ENCODE data around the gene RNF113B.

Gene RNF113B

GRCh38 chr13:98176777-98177608 lies at the start of gene RNF113B:
TSS of gene RNF113B (minus strand) at chr13:98177269. CDS start at chr13:98177236, 33 bp downstream.
- DNase-seq (ENCODE audit: low read depth in 3 of 3), result no peak

GRCh38 chr13:98226496-98226895 lies 49.4 kb upstream of the RNF113B start:
- no peak for DNase-seq (ENCODE audit: low read depth in 3 of 3)

- DNase-seq (ENCODE audit: low read depth in 3 of 3), result no peak
Measured at GRCh38 chr13:98225036-98225940, 48.2 kb upstream of the RNF113B start.

DNA sequence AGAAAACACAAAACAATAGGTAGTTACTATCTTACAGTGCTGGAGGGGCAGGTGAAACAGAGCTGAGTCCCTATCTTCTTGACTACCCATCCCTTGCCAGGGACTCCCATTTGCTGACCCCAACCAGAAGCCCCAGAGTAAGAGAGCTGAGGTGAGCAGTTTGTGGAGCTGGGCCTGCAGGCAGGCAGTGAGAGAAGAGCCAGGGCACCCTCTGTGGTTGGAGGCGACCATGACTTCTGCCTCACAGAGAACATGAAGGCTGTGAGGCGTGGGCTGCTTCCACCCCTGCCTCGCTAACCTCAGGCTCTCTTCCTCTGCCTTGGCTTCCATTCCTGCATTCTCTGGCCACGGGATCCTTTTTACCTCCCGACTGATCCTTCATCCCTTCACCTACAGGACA lies 47.5 kb upstream of the RNF113B start:
- DNase-seq (ENCODE audit: low read depth in 3 of 3), result no peak

- no peak for DNase-seq (ENCODE audit: low read depth in 3 of 3)
Measured at GRCh38 chr13:98223741-98224140, 46.7 kb upstream of the RNF113B start.

GRCh38 chr13:98222816-98223215 lies 45.7 kb upstream of the RNF113B start:
- DNase-seq (ENCODE audit: low read depth in 3 of 3), result no peak

GRCh38 chr13:98222081-98222554 lies 45.0 kb upstream of the RNF113B start:
- no peak for DNase-seq (ENCODE audit: low read depth in 3 of 3)

- no peak for DNase-seq (ENCODE audit: low read depth in 3 of 3)
Measured at GRCh38 chr13:98221234-98221633, 44.2 kb upstream of the RNF113B start.

DNA sequence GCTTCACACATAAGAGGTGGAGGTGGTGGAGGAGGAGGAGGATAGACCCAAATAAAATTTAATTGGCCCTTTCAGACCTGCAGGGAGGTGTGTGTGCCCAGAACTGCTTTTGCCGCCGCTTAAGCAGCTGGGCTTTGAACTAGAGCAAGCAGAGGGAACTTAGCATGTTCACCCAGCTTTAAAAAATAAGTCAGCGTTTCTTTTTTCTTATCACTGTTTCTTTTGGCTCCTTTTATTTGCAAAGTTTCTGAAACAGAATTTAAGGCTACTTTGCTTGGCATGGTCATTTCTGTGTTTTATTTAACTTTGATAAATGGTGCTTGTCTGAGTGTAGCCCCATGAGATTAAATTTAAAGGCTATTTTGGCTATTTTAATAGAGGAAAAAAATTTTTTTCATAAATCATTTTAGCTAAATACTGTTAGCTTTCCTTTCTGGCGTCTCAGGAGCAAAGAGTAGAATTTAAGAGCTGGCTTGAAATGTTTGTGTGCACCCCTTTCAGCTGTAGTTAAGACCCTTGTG lies 43.3 kb upstream of the RNF113B start:
- DNase-seq (ENCODE audit: low read depth in 3 of 3), result no peak

- no peak for DNase-seq (ENCODE audit: low read depth in 3 of 3)
Measured at GRCh38 chr13:98219685-98220084, 42.6 kb upstream of the RNF113B start.

DNA sequence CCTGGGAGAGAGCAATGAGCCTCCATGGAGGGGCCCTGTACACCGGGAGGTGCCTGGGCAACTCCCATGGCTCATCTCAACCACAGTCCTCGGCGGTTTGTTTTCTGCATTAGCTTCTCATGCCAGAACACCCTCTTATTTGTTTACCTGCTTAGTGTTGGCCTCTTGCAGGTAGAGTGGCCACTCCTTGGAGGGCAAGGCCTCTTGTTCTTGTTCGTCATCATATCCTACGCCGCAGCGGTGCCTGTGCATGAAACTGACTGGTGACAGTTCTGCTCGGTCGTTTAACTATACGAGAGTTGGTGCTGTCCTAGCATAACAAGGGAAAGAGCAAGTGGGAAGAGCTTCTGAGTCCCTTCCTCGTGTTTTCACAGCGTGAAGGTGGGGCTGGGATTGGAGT lies 40.5 kb upstream of the RNF113B start:
- no peak for DNase-seq (ENCODE audit: low read depth in 3 of 3)

DNA sequence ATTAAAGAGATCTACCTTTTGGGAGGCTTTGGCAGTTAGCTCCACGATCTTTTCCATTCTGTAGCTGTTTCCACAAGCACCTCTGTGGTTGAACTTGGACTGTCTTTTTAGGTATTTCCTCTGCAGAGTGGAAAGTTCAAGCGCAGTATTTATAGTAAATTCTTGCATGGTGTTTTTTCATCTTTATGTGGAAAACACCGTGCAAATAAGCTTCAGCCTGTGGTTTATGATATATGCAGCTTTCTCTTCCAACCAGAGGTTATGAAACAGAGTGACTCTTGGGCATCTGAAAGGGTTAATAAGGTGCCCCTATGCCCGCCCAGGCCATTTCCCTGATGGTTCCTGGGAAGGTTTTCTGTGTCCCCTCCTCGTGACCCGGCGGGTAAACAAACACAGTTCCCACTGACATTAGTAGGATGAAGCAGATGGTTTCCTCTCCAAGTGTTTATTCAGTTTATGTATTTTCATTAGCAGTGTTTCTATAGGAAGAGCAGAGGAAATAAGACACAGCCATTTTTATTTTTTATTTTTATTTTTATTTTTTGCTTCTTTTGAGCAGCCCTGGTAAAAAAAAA lies 39.7 kb upstream of the RNF113B start:
- DNase-seq (ENCODE audit: low read depth in 3 of 3), result no peak

GRCh38 chr13:98216135-98216565 lies 39.1 kb upstream of the RNF113B start:
- DNase-seq (ENCODE audit: low read depth in 3 of 3), result no peak

GRCh38 chr13:98215508-98215907 lies 38.4 kb upstream of the RNF113B start:
- no peak for DNase-seq (ENCODE audit: low read depth in 3 of 3)

- DNase-seq (ENCODE audit: low read depth in 3 of 3), result no peak
Measured at GRCh38 chr13:98214707-98215106, 37.6 kb upstream of the RNF113B start.

GRCh38 chr13:98214008-98214643 lies 37.1 kb upstream of the RNF113B start:
- DNase-seq (ENCODE audit: low read depth in 3 of 3), result no peak

DNA sequence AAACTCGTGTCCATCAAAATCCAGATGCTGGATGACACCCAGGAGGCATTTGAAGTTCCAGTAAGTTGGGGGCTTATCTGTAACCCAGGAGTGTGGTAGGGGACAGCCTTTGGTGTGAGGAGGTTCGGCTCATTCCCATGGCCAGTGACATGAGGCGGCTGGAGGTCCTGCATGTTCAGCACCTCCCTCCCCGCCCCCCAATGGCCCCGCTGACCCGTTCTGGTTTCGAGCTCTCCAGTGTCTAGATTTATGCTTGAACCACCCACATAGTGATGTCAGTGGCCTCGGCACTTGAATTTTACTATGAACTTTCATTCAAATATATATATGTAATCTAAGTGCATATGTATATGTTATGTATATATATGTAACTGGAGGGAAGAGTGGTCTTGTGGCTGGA lies 36.3 kb upstream of the RNF113B start:
- DNase-seq (ENCODE audit: low read depth in 3 of 3), result no peak

DNA sequence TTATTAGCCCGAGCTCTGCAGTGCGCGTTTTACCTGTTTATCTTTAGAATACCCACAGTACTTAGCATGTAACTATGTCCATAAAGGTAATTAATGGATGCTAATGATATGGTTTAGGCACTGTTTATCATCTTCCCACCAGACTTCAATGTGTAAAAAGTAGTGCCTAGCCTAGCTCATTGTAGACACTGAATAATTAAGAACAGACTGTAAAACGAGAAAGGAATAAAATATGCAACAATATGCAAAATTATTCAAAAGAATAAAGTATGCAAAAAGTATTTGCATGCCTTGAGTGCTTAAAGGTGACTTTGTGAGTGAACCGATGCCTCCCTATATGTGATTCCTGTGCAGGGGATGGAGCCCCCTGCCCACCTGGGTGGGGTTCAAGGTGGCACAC lies 35.7 kb upstream of the RNF113B start:
- no peak for DNase-seq (ENCODE audit: low read depth in 3 of 3)

DNA sequence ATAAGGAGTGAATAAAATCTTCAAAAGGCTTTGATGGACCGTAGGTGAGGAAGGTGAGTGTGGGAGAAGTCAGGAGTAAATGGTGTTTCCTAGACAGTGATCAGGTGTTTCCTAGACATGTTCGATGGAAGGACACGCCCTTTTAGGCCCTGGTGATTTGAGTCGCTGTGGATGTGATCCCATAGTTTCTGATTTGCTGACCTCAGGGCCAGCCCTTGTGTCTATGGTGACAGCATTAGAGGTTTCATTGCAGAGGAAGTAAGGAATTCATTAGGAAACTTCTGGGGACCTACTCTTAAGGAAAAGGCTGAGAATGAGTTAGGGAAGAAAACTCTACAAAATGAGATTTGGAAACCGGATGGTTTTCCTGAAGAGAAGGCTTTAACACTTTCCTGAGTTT lies 31.5 kb upstream of the RNF113B start:
- no peak for DNase-seq (ENCODE audit: low read depth in 3 of 3)

DNA sequence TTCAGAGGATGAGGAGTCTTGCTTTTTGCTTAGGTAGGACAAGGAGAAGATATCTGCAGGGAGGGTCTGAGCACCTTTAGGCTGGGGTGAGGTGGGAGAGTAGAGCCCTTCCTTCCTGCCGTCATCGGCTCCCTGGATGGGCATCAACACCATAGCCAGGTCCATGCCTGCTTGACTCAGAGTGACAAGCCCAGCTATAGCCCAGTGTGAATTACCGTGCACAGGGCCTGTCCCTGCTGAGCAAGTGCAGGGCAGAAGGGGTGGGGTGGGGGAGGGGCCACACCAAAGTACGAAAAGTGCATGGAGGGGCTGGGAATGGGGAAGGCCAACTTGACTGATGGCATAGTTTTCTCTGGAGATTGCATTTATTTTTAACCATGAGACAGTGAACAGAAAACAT lies 30.3 kb upstream of the RNF113B start:
- no peak for DNase-seq (ENCODE audit: low read depth in 3 of 3)

GRCh38 chr13:98206946-98207345 lies 29.9 kb upstream of the RNF113B start:
- no peak for DNase-seq (ENCODE audit: low read depth in 3 of 3)

DNA sequence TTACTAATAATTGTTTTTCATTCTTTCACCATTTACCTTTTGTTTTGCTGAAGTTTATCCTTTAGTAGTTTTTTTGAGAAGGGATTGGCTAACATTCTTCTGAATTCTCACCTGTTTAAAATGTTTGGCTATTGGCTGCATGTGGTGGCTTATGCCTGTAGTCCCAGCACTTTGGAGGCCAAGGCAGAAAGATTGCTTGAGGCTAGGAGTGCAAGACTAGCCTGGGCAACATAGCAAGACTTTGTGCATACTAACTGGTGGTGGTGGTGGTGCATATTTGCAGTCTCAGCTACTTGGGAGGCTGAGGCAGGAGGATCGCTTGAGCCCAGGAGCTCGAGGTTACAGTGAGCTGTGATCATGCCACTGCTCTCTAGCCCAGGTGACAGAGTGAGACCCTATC lies 27.5 kb upstream of the RNF113B start:
- DNase-seq (ENCODE audit: low read depth in 3 of 3), result no peak

Measured in stimulated activated CD4-positive, alpha-beta T cell treated with anti-CD3 and anti-CD28 coated beads, TNF-alpha, amount 100 ng/mL, for 24 hours (primary cell).